GM18498 (cell line): ENCODE measurements around the gene TXNDC11.

Experiments used
- ATAC-seq: cut with Tn5 transposase; IDR thresholded peaks from one replicate; pipeline ENCODE4 v1.9.1; 2021; ENCODE audit warnings: mild to moderate bottlenecking, moderate library complexity; ENCODE audit not compliant: unreplicated experiment

TXNDC11 gene

DNA sequence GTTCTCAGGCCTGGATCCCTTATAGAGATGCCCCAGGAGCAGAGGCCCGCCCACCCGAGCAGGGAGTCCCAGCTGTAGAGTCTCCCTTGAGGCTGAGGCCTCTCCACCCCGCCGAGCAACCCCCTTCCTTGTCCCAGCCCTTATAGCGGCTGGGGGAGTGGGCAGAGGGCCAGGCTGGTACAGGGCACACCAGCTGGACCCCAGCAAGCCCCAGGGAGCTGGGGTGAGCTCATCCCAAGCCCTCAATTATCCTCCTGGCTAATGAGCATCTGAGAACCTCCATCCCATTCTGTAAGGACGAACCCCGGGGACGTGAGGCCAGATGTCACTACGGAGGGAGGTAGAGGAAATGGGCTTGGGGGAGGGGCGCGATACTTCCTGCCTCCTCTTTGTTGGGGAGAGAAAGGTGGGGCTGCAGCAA is 77.6 kb downstream of the TXNDC11 start:
- ATAC-seq: no peak

DNA sequence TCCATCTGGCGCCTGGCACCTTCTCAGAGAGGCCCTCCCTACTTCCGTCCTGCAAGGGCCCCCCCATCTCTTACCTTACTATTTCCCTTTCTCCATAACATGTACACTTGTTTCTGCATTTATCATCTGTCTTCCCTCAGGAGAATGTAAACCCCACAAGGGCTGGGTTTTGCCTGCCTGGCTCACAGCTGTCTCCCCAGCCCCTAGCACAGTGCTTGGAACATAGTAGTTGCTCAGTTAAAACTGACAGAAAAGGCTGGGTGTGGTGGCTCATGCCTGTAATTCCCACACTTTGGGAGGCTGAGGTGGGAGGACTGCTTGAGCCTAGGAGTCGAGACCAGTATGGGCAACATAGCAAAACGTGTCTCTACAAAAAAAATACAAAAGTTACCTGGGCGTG is 80.1 kb downstream of the TXNDC11 start:
- ATAC-seq: no peak

DNA sequence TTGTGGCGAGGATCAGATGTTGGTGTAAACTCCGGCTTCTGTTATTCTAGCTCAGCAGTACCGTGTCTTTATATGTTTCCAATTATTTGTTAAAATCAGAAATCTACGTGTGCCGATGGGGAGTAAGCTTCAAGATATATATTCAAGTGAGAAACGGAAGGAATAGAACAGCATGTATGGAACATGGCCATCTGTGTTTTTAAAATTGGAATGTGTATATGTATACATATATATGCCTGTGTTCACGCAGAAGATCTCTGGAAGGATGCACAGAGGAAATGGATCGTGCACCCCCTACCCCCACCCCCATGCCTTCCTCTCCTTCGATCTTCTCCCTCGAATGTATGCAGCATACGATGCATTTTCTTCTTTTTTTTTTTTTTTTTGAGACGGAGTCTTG is 82.1 kb downstream of the TXNDC11 start:
- ATAC-seq: no peak

DNA sequence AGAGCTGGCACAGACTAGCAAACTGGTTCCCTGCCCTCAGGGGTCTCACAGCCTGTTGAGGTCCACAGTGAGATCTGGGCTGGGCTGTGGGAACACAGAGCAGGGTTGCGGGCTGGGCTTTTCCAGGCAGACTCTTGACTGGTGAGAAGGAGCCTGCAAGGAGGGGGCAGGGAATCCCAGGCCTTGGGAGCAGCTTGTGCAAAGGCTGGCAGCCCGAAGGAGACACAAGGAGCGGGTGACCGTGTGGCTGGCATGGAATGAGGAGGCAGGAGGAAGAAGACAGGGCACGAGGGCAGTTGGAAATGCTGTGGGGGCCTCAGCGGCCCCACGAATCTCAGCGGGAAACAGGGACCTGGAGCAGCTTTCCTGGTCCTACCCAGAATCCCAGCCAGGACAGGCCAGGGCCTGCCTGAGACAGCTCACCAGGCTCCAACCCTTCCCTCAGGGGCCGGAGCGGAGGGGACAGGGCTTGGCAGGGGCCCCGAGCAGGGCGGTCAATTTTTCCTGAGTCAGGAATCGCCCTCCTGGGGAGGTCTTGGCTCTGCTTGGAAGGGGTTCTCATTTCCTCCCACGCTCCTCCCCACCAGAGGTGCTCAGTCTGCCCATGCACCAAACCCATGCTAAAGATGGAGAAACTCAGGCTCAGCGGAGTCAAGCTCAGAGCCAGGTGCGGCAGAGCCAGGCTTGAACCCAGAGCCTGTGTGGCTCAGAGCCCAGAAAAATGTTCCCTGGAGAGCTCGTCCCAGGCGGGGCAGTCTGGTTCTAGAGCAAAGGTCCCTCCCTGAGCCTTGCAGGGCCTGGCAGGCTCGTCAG is 83.6 kb downstream of the TXNDC11 start:
- ATAC-seq: no peak

DNA sequence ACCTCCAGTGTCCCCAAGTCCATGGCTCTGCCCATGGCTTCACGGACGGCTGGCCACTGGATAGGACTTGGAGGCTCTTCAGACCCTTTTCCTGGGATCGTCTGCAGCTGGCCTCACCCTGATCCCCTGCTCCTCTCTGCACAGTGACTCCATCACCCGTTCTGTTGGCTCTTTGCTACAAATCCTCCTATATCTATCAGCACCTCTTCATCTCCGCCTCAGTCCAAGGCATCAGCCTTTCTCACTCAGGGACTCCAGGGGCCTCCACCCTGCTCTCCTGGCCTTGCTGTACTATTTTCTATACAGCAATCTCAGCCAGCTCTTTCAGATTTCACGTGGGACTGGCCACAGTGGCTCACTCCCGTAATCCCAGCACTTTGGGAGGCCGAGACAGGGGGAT is 85.1 kb downstream of the TXNDC11 start:
- no peak for ATAC-seq

DNA sequence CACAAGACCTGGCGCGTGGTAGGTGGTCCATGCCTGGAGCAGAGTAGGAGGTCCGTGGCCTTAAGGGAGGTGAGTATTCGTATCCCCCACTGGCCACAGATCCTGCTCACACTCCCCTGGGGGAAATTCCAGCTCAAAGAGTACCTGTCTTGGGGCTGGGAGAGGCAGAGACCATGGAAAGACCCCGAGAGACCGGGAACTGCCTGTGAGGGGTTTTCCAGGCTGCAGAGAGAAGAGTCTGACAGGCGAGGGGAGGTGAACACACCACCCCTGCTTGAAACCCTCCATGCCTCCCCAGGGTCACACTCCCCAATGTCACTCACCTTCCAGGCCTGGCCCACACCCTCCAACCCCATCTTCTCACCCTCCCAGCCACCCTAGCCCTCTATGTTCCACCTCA is 87.0 kb downstream of the TXNDC11 start:
- ATAC-seq: no peak

DNA sequence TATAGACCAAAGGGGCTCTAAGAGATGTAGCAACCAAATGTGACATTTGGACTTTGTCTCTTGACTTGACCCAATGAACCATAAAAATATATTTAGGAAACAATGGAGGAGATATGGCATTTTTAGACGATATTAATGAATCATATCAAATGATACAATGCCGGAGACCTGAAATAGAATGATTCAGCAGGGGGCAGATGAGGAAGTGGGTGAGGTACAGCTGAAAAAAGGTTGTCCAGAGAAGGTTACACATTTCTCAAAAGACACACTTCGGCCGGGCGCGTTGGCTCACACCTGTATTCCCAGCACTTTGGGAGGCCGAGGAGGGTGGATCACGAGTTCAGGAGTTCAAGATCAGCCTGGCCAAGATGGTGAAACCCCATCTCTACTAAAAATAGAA is 90.9 kb downstream of the TXNDC11 start:
- no peak for ATAC-seq

DNA sequence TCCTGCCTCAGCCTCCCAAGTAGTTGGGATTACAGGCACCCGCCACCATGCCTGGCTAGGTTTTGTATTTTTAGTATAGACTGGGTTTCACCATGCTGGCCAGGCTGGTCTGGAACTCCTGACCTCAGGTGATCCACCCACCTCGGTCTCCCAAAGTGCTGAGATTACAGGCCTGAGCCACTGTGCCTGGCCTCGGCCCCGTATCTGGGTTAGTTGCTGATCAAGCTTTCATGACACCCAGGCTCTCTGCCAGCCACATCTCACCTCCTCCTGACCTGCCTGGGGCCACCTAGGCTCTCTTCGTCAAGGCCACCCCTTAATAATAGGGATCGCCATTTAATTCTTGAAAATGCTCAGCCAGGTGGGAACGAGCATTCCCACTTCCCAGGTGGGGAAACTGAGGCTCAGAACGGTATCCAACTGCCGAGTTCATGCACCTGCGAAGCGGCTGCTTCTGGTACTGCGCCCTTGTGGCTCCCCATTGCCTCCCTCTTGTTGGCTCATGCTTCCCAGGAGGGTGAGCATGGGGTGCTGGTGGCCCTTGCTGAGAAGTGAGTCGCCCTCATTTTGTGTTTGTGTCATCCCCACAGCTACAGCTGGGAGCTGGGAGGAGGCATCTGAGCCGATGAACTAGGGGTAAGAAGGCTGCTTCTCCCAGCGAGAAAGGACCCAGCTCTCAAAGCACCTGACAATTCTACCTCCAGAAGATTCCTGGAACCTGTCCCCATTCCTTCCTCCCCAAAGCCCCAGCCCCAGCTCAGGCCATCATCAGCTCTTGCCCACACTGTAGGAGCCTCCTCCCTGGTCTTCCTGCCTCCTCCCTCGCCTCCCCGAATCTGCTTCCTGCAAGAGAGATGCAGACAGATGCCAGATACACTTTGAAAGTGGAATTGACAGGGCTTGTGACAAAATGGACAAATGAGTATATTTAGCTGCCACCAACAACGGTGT is 91.7 kb downstream of the TXNDC11 start:
- no peak for ATAC-seq

DNA sequence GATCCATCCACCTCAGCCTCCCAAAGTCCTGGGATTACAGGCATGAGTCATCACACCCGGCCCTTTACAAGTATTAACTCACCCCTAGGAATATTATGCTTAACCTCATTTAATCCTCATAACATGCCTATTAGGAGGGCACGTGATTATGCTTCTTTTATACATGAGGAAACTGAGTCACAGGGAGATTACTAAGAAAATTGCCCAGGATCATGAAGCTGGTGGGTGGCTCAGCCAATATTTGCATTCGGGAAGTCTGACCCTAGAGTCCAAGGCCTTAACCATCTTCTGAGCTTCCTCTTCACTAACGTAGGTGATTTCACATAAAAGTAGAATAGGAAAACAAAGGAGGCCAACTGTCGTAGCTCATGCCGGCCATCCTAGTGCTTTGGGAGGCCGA is 93.4 kb downstream of the TXNDC11 start:
- no peak for ATAC-seq

DNA sequence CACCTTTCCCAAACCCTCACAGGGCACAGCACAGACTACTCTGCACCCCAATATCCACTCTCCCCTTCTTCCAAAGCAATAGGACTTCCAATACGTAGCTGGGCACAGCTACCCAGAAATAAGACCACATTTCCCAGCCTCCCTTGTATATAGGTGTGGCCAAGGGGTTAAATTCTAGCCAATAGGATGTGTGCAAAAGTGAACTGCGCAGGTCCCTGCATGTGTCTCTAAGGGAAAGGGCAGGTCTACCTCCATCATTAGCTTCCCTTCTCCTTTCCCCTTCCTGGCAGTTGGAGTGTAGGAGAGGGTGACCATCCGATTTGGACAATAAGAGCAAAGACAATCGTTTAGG is 99.9 kb downstream of the TXNDC11 start:
- ATAC-seq: no peak

DNA sequence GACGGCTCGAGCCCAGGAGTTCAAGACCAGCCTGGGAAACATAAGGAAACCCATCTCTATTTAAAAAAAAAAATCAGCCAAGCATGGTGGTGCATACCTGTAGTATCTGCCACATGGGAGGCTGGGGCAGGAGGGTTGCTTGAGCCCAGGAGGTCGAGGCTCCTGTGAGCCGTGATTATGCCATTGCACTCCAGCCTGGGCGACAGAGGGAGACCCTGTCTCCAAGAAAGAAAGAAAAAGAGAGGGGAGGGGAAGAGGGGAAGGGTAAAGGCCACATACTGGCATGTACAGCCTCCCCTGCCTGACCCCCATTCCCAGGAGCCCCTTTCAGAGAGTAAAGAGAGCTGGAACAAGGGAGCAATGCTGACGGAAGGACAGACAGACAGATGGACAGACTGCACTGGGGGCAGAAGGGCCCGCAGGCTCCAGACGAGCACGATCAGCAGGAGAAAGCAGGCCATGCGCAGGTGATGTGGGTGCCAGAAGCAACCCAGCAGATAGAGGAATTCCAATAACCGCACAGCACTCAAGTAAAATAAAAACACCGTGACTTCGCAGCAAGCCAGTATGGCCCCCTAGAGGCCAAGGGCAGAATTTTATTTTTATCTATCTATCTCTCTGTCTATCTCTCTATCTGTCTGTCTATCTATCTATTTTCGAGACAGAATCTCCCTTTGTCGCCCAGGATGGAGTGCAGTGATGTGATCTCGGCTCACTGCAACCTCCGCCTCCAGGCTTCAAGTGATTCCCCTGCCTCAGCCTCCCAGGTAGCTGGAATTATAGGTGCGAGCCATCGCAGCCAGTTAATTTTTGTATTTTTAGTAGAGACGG is 101.5 kb downstream of the TXNDC11 start:
- ATAC-seq: no peak

DNA sequence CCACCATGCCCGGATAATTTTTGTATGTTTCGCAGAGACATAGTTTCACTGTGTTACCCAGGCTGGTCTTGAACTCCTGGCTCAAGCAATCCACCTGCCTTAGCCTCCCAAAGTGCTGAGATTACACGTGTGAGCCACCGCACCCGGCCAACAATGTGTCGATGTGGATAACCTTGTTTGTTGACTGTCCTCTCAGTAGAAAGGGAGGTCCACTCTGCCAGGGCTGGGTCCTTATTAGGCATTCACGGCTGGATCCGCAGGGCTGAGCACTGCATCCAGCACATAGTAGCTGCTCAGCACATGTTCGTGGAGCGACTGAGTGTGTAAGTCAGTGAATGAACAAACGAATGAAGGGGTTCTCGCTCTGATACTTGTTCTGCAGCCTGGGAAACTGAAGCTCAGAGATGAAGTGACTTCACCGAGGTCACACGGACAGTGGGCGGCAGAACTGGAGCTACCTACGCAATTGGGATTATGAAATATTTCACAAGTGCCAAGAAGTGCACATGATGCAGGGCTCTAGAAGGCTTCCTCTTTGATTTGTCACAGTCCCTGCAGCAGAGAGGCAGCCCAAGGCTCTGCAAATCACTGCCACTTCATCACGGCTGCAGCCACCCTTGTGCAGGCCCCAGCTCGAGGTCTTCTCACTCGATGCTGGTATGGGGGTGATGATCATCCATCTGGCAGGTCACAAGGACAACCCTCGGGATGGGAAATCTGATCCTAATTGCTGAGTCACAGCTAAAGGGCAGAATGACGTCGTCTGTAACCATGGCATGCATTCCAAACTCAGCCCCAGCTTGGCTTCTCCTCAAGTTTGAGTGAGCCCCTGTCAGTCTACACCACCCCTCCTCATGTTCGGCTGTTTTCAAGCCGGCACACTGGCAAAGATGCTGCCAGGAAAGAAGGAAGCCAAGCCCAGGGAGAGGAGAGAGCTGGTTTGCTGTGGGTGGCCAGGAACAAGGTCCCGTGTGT is 102.4 kb downstream of the TXNDC11 start:
- no peak for ATAC-seq

DNA sequence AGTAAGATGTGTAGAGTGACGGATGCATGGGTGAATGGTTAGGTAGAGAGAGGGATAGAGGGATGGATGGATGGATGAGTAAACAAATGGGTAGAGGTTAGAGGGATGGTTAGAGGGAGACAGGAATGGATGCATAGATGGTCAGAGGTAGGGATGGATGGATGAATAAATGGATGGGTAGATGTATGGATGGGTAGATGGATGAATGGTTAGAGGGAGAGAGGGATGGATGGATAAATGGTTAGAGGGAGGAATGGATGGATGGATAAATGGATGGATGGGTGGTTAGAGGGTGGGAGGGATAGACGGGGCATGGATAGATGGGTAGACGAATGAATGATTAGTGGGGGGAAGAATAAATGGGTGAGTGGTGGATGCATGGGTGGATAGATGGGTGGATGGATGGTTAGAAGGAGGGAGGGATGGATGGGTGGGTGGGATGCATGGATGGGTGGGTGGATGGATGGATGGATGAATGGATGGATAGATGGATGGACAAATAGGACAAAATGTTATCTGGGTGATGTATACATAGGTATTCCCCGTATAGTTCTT is 103.6 kb downstream of the TXNDC11 start:
- no peak for ATAC-seq

DNA sequence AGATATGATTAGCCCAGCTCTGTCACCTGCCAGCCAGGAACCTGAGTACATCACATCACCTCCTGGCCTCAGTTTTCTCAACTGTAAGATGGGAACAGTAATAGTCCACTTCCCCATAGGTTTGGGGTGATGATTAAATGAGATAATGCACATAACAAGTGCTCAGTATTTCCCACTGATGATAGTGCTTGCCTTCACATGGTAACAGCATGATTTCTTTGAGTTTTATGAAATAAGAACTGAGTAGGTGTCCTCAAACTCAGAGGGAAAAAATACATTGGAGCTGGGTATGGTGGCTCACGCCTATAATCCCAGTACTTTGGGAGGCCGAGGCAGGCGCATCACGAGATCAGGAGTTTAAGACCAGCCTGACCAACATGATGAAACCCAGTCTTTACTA is 104.5 kb downstream of the TXNDC11 start:
- no peak for ATAC-seq

DNA sequence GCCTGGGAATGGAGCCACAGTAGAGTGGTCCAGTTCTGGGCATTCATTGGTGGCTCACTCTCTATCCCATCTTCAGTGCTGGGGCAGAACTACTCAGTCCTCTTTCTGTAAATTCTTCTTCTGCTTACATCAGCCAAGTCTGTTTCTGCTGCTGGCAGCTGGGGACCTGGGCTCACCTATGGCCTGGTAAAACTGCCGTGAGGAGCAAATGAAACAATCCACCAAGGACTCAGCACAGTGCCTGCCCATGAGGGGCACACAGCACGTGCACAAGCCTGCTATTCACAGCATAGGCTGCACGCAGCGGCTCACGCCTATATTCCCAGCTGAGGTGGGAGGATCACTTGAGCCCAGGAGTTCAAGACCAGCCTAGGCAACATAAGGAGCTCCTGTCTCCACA is 105.3 kb downstream of the TXNDC11 start:
- no peak for ATAC-seq

DNA sequence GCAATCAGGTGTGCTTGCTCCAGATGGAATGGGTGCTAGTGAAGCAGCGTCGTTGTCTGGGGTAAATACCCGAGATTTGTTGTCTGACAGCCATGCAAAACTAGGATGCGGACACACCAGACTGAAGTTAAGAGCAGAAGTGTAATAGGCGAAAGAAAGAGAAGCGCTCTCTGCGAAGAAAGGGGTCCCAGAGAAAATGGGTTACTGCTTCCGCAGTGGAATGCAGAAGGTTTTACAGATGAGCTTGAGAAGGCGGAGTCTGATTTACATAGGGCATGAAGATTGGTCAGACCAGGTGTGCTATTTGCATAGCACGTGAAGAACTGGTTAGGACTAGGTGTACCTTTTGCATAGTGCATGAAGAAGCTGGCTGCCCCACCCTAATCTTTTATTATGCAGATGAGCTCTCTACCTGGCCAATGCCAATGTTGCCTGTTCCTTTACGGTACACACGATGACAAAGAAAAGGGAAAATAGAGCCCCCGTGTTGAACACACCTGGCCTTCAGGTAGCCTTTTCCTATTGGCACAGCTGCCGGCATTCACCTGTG is 106.4 kb downstream of the TXNDC11 start:
- ATAC-seq: no peak

DNA sequence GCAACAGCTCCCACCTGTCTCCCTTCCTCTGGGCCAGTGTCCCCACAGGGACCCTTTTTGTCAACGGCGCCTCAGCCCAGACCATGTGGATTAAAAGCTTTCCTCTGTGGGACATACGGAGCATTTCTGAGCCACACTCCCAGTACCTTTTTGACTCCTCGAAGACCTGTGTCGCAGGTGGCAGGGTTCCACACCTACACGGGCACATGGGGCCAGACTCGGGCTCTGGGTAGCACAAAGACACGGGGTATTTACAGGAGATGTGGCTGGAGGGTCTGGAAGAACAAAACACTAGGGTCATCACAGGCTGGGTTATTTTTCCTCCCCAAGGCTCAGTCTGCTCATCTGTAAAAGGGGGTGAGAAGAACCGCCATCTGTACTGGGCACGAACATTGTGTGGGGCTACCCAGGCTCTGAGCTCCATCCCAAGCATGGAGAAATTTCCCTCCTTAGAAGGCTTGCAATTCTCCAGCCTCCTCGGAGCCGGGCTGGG is 106.9 kb downstream of the TXNDC11 start:
- ATAC-seq: no peak

DNA sequence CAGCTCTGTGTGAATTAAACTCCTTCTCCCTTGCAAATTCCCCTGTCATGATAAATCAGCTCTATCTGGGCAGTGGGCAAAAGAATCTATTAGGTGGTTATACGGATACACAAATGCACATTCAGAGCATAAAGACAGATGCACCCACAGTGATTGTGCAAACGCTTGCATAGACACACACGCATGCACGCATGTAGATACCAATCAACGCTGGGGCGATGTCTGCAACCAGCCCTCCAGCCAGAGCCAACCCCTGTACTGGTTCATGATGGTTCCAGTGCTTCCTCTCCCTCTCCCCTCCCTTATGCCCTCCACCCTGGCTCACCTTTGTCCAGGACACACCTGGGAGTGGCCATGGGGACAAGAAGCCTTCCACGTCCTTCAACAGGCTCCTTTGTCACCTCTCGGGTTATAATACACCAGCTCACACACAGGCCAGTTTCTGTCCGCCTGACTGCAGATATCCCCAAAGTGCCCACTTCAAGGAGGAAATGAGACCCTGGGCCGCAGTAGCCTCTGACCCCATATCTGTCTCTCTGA is 107.5 kb downstream of the TXNDC11 start:
- ATAC-seq: no peak

DNA sequence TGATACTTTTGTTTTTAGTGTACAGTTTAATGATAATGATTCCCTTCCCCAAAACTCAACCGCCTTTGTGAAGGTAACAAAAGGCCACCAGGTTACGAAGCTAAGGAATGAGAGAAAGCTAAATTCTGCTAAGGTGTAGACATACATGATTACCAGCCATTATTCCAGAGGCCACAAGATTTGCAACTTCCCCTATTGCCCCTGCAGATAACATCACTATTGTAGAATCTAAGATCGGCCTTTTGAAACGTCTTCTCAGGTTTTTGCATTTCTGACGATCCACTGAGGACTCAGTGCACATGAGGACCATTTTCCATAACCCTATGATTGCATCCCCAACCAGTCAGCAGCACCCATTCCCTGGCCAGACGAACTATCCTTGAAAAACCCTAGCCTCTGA is 108.3 kb downstream of the TXNDC11 start:
- no peak for ATAC-seq
